Measurements from ENCODE around the gene VWA5B2. TPM values are rescaled to one million over a fixed set of nuclear protein-coding genes. Genes with fewer than 3 reads are reported as not detected.
A peak's percentile ranks its signal among the peaks of the same experiment; 100 is the strongest.

The VWA5B2 gene
- polyA plus RNA-seq (ENCODE audit: insufficient read length), result 0.40 TPM

DNA sequence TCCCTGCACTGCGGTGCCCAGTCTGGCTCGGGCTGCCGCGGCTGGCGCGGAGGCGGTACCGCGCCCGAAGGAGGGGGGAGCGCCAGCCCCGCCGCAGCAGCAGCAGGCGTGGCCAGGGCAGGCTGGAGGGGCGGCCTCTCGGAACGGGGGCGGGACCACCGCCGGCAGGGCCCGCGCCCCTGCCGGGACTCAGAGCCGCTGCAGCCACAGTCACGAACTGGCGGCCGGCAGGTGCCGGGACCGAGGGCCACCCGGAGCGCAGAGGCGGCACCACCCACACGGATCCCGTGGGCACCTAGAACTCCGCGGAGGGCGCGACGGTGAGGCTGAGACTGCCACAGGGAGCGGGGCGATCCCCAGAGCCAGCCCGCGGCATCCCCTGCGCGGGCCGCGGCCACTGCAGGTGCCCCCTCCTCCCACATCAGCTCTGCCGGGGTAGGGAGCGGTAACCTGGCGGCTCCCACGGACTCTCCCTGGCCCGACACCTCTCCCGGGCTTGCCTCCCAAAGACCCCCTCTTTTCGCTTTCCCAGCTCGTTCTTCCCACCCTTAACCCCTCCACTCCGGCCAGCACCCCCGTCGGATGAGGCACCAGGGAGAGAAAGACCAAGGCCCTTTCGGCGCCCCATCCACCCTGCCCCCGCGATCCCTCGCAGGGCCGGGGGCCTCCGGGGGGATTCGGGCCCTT, at the start of gene VWA5B2:
VWA5B2 (plus strand) TSS at position 192 of the 687 bp plus-strand sequence. CDS start 944 bp downstream, outside the sequence.
- no peak for DNase-seq (ENCODE audit: low read depth)

DNA sequence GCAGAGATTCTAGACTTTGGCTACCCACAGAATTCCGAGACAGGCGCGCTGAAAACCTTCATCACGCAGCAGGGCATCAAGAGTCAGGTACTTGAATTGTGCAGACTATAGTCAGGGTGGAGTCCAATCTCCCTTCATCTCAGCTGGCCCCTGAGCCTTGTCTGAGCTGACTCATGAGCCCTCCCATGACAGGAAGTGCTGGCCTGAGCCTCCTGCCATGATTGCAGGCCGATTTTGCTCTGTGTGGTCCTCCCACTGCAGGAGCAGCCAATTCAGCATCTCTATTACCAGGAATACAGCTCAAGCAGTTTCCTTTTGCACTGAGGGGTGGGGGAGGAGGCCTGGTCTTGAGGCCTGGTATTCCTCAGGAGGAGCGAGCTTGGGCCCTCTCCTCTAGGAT, 49.2 kb upstream of the VWA5B2 start:
- DNase-seq (ENCODE audit: low read depth), result no peak

DNA sequence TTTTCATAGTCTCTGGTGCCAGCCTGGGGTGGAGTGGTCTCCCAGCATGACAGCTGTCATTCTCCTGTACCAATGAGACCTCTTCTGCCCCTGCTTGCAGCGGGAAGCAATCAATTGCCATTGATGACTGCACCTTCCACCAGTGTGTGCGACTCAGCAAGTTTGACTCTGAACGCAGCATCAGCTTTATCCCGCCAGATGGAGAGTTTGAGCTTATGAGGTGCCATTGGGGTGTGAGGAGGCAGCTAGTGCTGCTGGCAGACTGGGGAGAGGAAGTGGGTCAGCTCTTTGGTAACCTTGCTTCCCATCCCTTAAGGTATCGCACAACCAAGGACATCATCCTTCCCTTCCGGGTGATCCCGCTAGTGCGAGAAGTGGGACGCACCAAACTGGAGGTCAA, 47.8 kb upstream of the VWA5B2 start:
- no peak for DNase-seq (ENCODE audit: low read depth)

DNA sequence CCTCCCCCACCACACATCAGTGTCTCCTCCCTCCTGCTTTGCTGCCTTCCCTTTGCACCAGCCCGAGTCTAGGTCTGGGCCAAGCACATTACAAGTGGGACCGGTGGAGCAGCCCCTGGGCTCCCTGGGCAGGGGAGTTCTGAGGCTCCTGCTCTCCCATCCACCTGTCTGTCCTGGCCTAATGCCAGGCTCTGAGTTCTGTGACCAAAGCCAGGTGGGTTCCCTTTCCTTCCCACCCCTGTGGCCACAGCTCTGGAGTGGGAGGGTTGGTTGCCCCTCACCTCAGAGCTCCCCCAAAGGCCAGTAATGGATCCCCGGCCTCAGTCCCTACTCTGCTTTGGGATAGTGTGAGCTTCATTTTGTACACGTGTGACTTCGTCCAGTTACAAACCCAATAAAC, 45.7 kb upstream of the VWA5B2 start:
- no peak for DNase-seq (ENCODE audit: low read depth)

DNA sequence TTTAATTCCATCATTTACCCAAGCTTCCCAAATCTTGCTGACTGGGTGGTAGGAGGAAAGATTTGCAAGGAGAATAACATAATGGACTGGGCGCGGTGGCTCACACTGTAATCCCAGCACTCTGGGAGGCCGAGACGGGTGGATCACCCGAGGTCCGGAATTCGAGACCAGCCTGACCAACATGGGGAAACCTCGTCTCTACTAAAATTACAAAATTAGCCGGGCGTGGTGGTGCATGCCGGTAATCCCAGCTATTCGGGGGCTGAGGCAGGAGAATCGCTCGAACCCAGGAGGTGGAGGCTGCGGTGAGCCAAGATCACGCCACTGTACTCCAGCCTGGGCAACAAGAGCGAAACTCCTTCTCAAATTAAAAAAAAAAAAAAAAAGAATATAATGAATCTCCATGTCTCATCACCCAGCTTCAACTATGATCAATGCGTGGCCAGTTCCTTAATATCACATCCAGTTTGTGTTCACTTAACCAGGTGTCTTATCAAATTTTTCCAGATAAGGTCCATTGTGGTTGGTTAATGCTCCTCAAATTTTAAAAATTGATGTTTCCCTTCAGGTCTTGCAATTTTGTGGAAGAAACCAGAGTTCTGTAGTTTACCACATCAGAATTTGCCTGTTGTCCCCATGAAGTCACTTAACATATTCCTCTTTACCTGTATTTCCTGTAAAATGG, 44.7 kb upstream of the VWA5B2 start:
- DNase-seq (ENCODE audit: low read depth), result no peak

DNA sequence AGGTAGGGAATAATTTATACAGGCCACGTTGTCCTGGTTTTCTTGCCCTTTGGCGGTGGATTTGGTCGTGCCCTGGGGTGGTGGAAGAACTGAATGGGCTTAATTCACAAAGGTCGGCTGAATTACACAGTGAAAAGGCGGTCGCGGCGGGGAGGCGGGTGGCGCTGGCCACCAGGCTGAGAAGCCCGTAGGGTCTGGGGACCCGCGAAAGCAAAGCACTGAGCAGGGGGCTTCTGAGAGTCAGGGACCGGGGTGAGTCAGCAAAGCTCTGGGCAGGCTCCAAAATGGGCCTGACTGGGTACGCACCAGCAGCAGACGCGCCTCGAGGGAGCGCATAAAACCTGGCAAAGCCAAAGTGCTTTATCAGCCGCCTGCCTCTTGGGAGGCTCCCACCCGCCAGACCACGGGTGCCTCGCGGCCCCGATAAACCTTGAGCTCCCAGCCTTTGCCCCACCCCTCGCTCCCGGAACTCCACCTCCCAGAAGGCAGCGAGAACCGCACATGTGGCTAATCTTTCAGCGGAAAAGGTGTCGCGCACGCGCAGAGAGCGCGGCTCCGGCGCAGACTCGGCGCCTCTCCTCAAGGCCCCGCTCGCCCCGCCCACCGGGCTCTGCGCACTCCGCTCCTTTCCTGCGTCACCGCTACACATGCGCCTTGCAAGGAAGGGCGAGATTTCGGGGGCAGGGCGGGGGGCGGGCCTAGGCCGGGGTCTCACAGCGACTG, 43.8 kb upstream of the VWA5B2 start:
- peak; percentile 99 for DNase-seq (ENCODE audit: low read depth)

DNA sequence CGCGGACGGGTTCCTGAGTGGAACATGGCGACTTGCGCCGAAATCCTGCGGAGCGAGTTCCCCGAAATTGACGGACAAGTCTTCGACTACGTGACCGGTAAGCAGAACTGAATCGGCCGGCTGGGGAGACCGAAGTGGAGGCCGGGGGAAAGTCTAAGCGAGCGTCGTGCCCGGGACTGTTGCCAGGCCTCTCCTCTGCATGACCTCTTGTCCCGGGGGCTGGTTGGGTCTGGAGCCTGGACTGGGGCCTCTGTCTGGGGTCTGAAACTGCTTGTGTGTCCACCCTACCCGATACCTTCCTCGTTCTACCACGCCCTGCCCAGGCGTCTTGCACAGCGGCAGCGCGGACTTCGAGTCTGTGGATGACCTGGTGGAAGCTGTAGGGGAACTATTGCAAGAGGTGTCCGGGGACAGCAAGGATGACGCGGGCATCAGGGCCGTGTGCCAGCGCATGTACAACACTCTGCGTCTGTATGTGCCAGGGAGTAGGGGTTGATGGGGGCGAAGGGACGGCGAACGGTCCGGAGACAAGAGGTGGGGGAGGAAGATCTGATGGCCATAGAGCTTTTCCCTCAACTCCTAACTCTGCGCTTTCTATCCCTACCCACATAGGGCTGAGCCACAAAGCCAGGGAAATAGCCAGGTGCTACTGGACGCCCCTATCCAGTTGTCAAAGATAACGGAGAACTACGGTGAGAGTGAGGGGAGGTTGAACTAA, 43.0 kb upstream of the VWA5B2 start, which contains the start of gene ABCF3:
ABCF3 (plus strand) TSS at position 16 of the 718 bp plus-strand sequence; CDS start at position 25, 9 bp downstream.
- DNase-seq (ENCODE audit: low read depth), result no peak

DNA sequence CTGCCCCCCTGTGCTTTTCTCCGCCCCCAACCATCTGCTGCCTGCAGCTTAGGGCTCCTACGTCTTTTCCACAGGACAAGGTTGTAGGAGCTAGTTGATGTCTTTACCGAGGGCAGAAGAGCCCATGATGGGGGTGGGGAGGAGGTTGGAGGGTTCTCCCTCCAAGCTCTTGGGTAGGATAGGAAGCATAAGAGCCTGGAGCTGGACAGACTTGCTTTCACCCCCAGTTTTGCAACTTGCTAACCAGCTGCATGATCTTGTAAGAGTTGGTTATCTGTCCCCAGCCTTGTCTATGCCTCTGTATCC, 42.5 kb upstream of the VWA5B2 start:
- DNase-seq (ENCODE audit: low read depth), result no peak

DNA sequence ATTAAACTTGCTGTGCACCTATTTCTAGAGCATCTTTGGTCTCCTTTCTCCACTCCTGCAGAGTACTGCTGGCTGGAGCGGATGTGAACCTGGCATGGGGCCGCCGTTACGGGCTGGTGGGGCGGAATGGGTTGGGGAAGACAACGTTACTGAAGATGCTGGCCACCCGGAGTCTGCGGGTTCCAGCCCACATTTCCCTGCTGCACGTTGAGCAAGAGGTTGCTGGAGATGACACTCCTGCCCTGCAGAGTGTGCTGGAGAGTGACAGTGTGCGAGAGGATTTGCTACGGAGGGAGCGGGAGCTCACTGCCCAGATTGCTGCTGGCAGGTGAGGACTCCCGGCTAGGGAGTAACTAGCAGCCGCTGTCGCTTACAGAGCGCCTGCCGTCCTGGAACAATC, 41.3 kb upstream of the VWA5B2 start:
- no peak for DNase-seq (ENCODE audit: low read depth)

DNA sequence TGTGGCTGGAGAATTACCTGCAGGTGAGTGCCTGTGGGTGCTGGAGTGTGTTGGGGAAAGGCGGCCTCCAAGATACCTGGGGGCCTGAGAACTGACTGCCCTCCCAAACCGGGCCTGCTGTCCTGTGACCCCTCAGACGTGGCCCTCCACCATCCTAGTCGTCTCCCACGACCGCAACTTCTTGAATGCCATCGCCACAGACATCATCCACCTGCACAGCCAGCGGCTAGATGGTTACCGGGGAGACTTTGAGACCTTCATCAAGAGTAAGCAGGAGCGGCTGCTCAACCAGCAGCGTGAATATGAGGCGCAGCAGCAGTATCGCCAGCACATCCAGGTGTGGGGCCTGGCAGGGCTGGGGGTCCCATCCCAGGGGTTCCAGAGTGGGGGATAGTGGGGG, 40.0 kb upstream of the VWA5B2 start:
- DNase-seq (ENCODE audit: low read depth), result no peak

DNA sequence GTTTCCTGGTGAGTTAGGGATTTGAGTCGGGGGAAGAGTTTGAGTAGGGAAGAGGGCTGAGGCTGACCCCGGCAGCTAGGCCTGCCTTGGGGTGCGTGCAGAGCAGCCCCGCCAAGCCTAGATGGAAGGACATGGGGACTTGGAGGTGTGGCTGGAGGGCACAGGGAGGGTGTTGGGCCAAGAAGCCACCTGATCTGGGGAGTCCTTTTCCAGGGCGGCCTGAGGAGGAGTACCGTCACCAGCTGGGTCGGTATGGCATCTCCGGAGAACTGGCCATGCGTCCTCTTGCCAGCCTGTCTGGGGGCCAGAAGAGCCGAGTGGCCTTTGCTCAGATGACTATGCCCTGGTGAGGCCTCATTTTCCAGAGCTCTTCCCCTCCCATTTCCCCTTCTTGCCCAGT, 36.5 kb upstream of the VWA5B2 start:
- no peak for DNase-seq (ENCODE audit: low read depth)

DNA sequence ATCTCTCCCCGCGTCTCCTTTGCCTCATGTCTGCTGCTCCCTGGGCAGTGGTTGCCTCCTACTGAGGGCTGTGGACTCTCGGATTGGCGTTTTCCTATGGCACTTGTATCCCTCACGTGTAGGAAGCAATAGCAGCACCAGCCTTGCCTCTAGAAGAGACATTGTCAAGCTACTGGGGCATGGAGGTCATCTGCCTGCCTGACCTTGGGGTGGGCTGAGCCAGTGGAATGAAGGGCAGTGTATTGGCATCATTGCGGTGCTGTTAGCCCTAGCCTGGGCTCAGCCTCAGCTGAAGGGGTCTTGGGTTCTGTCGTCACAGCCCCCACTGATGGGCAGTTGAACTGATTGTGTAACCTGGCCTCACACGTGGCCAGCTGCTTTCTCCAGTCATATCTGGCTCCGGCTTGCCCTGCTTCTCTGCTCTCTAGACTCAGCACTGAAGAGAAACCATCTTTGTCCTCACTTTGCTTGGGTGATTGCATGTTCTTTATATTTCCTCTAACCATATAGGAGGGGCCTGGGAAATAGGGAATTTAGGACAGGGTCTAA, 35.3 kb upstream of the VWA5B2 start:
- DNase-seq (ENCODE audit: low read depth), result no peak

DNA sequence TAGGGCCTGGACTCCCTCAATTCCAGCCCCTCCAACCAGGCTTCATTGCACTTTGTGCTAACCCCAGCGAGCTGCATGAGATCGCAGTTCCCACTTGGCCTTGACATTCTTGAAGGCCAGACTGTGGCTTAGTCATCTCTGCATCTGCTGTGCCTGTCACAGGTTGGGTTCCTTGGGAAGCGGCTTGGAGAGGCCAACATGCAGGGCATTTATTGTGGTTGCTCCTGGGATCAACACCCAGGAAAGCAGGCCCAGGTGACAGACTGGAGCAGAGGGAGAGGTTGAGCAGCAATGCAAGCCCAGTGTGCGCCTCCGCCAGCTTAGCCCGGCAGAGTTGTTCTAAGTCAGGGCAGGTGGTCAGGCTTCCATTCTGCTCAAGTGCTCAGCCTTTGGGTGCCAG, 32.8 kb upstream of the VWA5B2 start:
- DNase-seq (ENCODE audit: low read depth), result no peak

DNA sequence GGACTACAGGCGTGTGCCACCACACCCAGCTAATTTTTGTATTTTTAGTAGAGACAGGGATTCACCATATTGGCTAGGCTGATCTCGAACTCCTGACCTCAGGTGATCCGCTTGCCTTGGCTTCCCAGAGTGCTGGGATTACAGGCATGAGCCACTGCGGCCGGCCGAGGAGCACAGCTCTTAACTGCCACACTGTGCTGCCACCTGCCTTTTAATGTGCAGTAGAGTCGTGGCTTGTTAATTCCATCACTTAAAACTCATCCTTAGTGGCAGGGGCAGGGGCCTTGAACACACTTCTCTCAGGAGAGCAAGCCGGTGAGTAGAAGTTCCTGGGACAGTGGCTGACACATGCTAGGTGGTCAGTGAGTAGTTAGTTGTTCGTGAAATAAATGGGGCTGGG, 30.9 kb upstream of the VWA5B2 start:
- no peak for DNase-seq (ENCODE audit: low read depth)

DNA sequence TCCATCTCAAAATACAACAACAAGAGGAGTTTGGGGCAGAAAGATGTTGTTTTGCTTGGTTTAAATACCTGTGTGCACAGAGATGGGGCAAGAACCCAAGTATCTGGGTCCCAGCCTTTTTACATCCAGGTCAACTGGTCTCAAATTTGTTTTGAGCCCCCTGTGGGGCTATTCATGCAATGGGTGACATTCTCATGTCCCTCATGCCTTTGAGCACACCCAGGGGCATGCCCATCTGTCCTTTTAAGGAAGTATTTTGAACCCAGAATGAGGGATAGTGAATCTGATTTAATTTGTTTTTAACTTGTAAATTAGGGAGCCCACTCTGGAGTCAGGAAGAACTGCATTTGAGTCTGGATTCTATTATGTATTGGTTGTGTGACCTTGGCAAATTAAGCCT, 28.6 kb upstream of the VWA5B2 start:
- no peak for DNase-seq (ENCODE audit: low read depth)

DNA sequence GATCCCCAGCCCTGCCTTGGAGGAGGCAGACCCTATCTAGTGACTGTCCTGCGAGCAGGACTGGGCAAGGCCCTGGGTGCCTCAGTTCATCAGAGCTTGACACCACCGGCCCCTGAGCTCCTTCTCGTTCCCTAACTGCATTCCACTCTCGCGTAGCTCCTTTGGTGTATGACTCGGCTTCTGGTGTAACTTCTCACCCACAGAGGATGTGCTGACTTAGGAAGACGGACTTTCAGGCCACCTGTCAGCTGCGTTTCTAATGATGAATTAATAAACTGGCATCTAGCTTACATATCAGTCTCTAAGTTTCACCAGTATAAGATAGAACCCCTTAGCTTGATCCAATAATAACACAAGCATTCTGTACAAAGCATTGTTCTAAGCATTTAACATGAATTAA, 25.9 kb upstream of the VWA5B2 start:
- DNase-seq (ENCODE audit: low read depth), result no peak

DNA sequence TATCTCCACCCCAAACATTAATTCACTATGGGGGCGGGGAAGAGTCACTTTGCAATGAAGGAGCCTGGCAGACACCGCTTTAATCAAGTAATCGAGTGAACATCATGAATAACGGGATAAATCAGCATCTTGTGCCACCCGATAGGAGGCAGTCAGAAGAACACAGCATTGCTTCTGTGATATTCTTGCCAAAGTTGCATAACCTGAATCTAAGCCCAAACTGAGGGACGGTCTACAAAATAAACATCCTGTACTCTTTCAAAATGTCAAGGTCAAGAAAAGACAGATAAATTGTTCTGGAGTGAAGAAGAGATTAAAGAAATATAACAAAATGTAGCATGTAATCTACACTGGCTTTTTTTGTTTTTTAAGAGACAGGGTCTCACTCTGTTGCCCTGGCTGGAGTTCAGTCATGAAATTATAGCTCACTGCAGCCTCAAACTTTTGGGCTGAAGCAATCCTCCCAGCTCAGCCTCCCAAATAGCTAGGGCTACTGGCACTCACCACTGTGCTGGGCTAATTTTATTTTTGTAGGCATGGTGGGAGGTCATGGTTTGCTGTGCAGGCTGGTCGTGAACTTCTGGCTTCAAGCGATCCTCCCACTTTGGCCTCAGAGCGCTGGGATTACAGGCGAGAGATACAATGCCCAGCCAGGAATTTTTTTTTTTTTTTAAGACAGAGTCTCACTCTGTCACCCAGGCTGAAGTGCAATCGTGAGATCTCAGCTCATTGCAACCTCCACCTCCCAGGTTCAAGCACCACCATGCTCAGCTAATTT, 20.1 kb upstream of the VWA5B2 start:
- no peak for DNase-seq (ENCODE audit: low read depth)

DNA sequence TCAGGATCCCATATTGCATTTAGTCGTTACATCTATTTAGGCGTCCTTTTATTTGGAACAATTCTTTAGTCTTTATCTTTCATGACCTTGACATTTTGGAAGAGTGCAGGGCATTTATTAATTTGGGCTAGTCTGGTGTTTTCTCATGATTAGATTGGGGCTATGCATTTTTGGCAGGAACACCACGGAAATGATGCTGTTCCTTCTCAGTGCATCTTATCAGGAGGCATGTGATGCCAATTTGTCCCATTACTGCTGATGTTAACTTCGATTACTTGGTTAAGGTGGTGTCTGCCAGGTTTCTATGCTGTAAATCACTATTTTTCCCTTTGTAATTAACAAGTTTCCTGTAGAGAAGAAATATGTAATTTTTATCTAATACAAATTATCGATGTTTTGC, 18.1 kb upstream of the VWA5B2 start:
- no peak for DNase-seq (ENCODE audit: low read depth)

DNA sequence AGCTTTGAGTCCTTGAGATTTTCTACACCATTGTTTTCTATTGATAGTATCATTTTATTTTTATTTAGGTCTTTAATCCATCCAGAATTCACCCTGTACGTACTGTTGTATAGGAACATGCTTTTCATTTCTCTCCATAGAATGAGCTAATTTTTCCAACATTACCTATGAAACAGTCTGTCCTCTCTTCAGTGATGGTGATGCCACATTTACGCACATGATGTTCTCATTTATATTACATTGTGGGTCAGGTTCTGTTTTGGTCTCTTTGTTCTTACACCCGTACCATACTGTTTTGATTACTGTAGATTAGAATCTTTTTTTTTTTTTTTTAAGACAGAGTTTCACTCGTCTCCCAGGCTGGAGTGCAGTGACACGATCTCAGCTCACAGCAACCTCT, 17.7 kb upstream of the VWA5B2 start:
- no peak for DNase-seq (ENCODE audit: low read depth)

DNA sequence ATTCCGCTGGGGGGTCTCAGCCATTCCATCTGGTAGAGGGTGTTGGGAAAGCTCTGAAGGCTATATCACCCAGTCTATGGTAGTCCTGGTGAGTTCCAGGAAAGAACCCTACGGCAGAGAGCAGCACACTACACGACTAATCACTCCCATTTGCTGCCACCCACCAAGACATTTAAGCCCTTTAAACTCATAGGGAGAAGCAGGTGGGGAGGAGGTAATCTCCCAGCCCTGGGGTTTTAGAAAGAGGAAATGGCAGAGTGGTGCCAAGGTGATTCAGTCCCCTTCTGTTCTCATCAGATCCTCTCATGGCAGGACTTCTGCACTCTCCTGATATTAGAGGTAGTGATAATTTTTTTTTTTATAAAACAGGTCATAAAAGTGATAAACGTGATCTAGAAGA, 10.6 kb upstream of the VWA5B2 start:
- no peak for DNase-seq (ENCODE audit: low read depth)

DNA sequence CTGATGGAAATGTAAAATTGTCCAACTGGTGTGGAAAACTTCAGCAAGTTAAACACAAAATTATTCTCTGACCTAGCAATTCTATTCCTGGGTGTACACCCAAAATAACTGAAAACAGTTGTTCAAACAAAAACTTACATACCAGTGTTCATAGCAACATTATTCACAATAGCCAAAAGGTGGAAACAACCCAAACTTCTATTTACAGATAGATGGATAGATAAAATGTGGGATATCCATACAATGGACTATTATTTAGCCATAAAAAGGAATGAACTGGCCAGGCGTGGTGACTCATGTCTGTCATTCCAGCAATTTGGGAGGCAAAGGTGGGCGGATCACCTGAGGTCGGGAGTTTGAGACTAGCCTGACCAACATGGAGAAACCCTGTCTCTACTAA, 6.9 kb upstream of the VWA5B2 start:
- DNase-seq (ENCODE audit: low read depth), result no peak
